Endothelial cell of umbilical vein (primary cell): ENCODE data around the gene OR4M1. TPM values are rescaled to one million over a fixed set of nuclear protein-coding genes. Genes with fewer than 3 reads are reported as not detected.
"Not testable (repeated sequence)": the region's sequence is repeated elsewhere in the genome, so short reads cannot be mapped to it uniquely, and the experiment has no call there.

Experiments
- BruUV-seq: library from RNA; stranded (reverse); fragments of 400-500 nt; replicated peaks from 2 replicates; lab custom pipeline; 2021; lab: Mats Ljungman, UMichigan
- CTCF ChIA-PET: fragments of 300-600, 350-600 bp; sonication (Branson Sonifier 250); formaldehyde crosslinking; loops from one replicate; lab custom pipeline; 2021; ENCODE audit warnings: antibody characterized with exemption, inconsistent platforms; lab: Charles Lee
- POLR2A ChIA-PET: fragments of 300-600, 350-600 bp; sonication (Branson Sonifier 250); formaldehyde crosslinking; loops from one replicate; lab custom pipeline; 2021; ENCODE audit warnings: antibody characterized with exemption, inconsistent platforms; lab: Charles Lee
- DNase-seq: peaks from one replicate; pipeline ENCODE4 v3.0.0-alpha.2; 2011; ENCODE audit warnings: low read depth, low spot score
- FAIRE-seq: peaks from 2 replicates; lab custom pipeline; 2011; peaks lifted over from hg19 to GRCh38; lab: Jason Lieb, UNC
- H2AFZ ChIP-seq: 2 replicates; pipeline ENCODE4 v1.6.0; 2012; ENCODE audit warnings: low read depth, low read length, control low read depth, inconsistent platforms
- H3K27ac ChIP-seq: 2 replicates; pipeline ENCODE4 v1.5.1; 2011; ENCODE audit warnings: low read depth, mild to moderate bottlenecking, control low read depth, low read length, moderate library complexity; ENCODE audit not compliant: insufficient read depth
- H3K27me3 ChIP-seq, 2 experiments: 2 replicates each; pipeline versions ENCODE4 v1.6.0 to v1.6.1; 2011; ENCODE audit warnings: low read length in 2 of 2, mixed read lengths in 1 of 2; ENCODE audit not compliant: control insufficient read depth in 2 of 2, insufficient read depth in 2 of 2
- H3K36me3 ChIP-seq, 2 experiments: 2 replicates in 1 of 2; 3 replicates in 1 of 2; pipeline ENCODE4 v1.5.1; 2011; ENCODE audit warnings: low read length in 2 of 2, mild to moderate bottlenecking in 1 of 2, moderate library complexity in 1 of 2; ENCODE audit not compliant: control insufficient read depth in 2 of 2, insufficient read depth in 2 of 2; ENCODE audit errors: extremely low read depth in 1 of 2
- H3K4me1 ChIP-seq: 3 replicates; pipeline ENCODE4 v1.5.1; 2011; ENCODE audit warnings: mild to moderate bottlenecking, low read length; ENCODE audit not compliant: control insufficient read depth, insufficient read depth; ENCODE audit errors: extremely low read depth
- H3K4me2 ChIP-seq: 2 replicates; pipeline ENCODE4 v1.6.1; 2011; ENCODE audit warnings: low read length, control low read depth, mixed read lengths; ENCODE audit not compliant: insufficient read depth
- H3K4me3 ChIP-seq, 3 experiments: fragments of 200-600 bp in 1 of 3; sonication (generic), shearing (Covaris generic) in 1 of 3; replicated peaks in 1 of 3; 2 replicates each; pipeline ENCODE4 v1.5.1; 2011 to 2016; ENCODE audit warnings: control low read depth in 3 of 3, low read length in 3 of 3, mild to moderate bottlenecking in 2 of 3, inconsistent platforms in 1 of 3, low read depth in 1 of 3, moderate library complexity in 1 of 3; ENCODE audit not compliant: insufficient read depth in 1 of 3
- H3K79me2 ChIP-seq: 2 replicates; pipeline ENCODE4 v1.6.0; 2012; ENCODE audit warnings: low read length, inconsistent platforms; ENCODE audit not compliant: control insufficient read depth, insufficient read depth
- H3K9ac ChIP-seq: replicated peaks from 2 replicates; pipeline ENCODE3; 2011; ENCODE audit warnings: low read length, control low read depth; ENCODE audit not compliant: insufficient read depth; ENCODE audit errors: extremely low read depth
- H3K9me1 ChIP-seq: replicated peaks from 3 replicates; pipeline ENCODE4 v1.6.0; 2011; ENCODE audit warnings: mild to moderate bottlenecking, low read length; ENCODE audit not compliant: control insufficient read depth, insufficient read depth; ENCODE audit errors: extremely low read depth
- H3K9me3 ChIP-seq: replicated peaks from 2 replicates; pipeline ENCODE4 v1.5.1; 2012; ENCODE audit warnings: low read length, inconsistent platforms; ENCODE audit not compliant: control insufficient read depth, insufficient read depth
- H4K20me1 ChIP-seq: replicated peaks from 2 replicates; pipeline ENCODE3; 2011; ENCODE audit warnings: mild to moderate bottlenecking, low read length; ENCODE audit not compliant: control insufficient read depth, insufficient read depth; ENCODE audit errors: extremely low read depth
- FOS ChIP-seq: IDR thresholded peaks from 2 replicates; pipeline ENCODE4 v1.6.1; 2011; ENCODE audit warnings: mild to moderate bottlenecking, low read length, moderate library complexity, borderline replicate concordance; ENCODE audit not compliant: insufficient read depth
- JUN ChIP-seq: IDR thresholded peaks from 2 replicates; pipeline ENCODE4 v1.6.1; 2011; ENCODE audit warnings: borderline replicate concordance, low read depth; ENCODE audit not compliant: insufficient read length, insufficient read depth
- POLR2A ChIP-seq: IDR thresholded peaks from 2 replicates; pipeline ENCODE4 v1.6.1; 2012; ENCODE audit warnings: low read depth, mild to moderate bottlenecking, control low read depth, low read length
- POLR2AphosphoS5 ChIP-seq: IDR thresholded peaks from 2 replicates; pipeline ENCODE4 v1.6.1; 2012; ENCODE audit warnings: low read depth, mild to moderate bottlenecking, control low read depth, low read length, moderate library complexity; ENCODE audit not compliant: insufficient read depth
- dilution Hi-C: fragments of 300-500 bp; cut with MboI; formaldehyde crosslinking; loops from one replicate; pipeline ENCODE4 v1.15.0; 2019; ENCODE audit warnings: low sequenced_read_pairs; ENCODE audit not compliant: extremely low pct_ligation_motif_present
- intact Hi-C: fragments of 100-400 bp; cut with micrococcal nuclease; formaldehyde crosslinking; loops from one replicate; pipeline ENCODE4 v1.10.0; 2022
- polyA plus RNA-seq, 4 experiments: library from polyadenylated mRNA; depleted of rRNA in 3 of 4; stranded (reverse) in 3 of 4; unstranded in 1 of 4; fragments of >200 nt; gene quantifications; 2 replicates each; pipeline versions ENCODE4 v1.2.1 to v1.2.3, GENCODE V29; 2011 to 2012; ENCODE audit warnings: missing spikeins in 1 of 4
- total RNA-seq: library from RNA; stranded (reverse); gene quantifications from 2 replicates; pipeline ENCODE4 v1.2.3, GENCODE V29; 2021

Gene OR4M1
- total and polyA plus RNA-seq, 2 donors (not counting 3 experiments of a cell fraction or from before 2014, with no cell fraction given), result not detected

DNA sequence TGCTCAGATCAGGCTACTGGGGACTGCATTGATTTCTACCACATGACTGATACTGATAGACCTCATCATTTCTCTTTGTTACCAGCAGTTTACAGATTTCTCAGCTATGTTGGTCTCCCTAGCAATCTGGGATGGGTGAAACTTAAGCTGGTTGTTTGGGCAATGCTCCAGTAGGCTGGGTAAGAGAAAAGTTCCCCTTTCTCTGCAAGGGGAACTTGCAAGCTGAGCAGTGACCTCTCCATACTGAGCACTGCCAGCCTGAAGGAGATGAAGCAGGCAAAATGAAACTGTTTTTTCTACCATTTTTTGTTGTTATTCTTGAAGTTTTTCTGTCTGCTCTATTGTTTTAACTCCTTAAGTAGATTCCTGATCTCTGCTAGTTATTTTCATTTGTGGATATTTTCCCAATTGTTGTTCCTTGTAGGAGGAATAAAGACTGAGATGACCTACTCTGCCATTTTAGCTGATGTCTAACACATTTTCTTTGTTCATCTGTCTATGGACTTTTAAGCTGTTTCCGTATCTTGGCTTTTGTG, 1.3 kb upstream of the OR4M1 start:
- H3K27ac ChIP-seq, result no peak overlapping the region
- no peaks in the 10 kb centered on the region for H3K79me2 ChIP-seq
- no TSS peak for BruUV-seq
- CTCF ChIA-PET, result no interaction called here
- no peak for FAIRE-seq
- H3K4me3 ChIP-seq, result no peak overlapping the region
- POLR2A ChIA-PET, result no interaction called here
- no peaks in the 10 kb centered on the region for H3K36me3 ChIP-seq
- dilution Hi-C loops (no loop called here), intact Hi-C loops (no loop called here)
- no peak for DNase-seq
- H3K9me1 ChIP-seq, result no peaks in the 10 kb centered on the region
- no peak overlapping the region for H3K9ac ChIP-seq
- no peak overlapping the region for H3K4me2 ChIP-seq
- no peaks in the 10 kb centered on the region for H3K9me3 ChIP-seq
- H2AFZ ChIP-seq, result no peak overlapping the region
- H4K20me1 ChIP-seq, result no peaks in the 10 kb centered on the region
- TF ChIP-seq POLR2A (no peak), FOS (no peak), JUN (no peak), POLR2AphosphoS5 (no peak)
- no peaks in the 10 kb centered on the region for H3K27me3 ChIP-seq
- no peaks in the 10 kb centered on the region for H3K4me1 ChIP-seq

DNA sequence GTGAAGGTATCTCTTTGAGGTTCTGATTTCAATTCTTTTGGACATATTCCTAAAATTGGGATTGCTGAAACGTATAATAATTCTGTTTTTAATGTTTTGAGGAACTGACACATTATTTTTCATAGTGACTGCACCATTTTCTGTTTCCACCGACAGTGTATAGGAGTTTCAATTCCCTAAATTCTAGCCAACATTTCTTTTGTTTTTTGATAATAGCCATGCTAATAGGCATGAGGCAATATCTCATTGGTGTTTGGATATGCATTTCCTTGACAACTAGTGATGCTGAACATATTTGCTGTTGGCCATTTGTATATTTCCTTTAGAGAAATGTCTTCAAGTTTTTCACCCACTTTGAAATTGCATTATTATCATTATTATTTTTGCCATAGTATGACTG, 850 bp upstream of the OR4M1 start:
- H3K4me3 ChIP-seq, FAIRE-seq, H3K4me1 ChIP-seq, H3K9ac ChIP-seq, H3K27ac ChIP-seq, H4K20me1 ChIP-seq, H3K4me2 ChIP-seq, POLR2A ChIA-PET, H2AFZ ChIP-seq, H3K27me3 ChIP-seq, intact Hi-C loops, H3K9me1 ChIP-seq, DNase-seq, BruUV-seq, H3K36me3 ChIP-seq, H3K79me2 ChIP-seq, CTCF ChIA-PET, H3K9me3 ChIP-seq, dilution Hi-C loops: not testable (repeated sequence)
